Esophagus muscularis mucosa (tissue), 4 donors: ENCODE results near the gene THADA. TPM values are rescaled to one million over a fixed set of nuclear protein-coding genes. Genes with fewer than 3 reads are reported as not detected.

ENCODE experiments used
- DNase-seq: peaks from one replicate; pipeline ENCODE4 v3.0.0-alpha.2; 2017; ENCODE audit errors: extremely low spot score
- H3K27ac ChIP-seq, 4 donors: fragments of 200-600 bp; sonication (generic); replicated peaks in 1 of 4; 1 replicate in 3 of 4; 2 replicates in 1 of 4; pipeline ENCODE4 v1.5.1; 2016 to 2019; ENCODE audit warnings: mild to moderate bottlenecking in 1 of 4
- H3K27me3 ChIP-seq, 4 donors: fragments of 200-600 bp; sonication (generic); one replicate each; pipeline versions ENCODE4 v1.5.1 to v1.6.0; 2016 to 2019
- H3K36me3 ChIP-seq, 4 donors: fragments of 200-600 bp; sonication (generic); one replicate each; pipeline ENCODE4 v1.5.1; 2016 to 2019
- H3K4me1 ChIP-seq, 4 donors: fragments of 200-600 bp; sonication (generic); one replicate each; pipeline ENCODE4 v1.5.1; 2016 to 2019
- H3K4me3 ChIP-seq, 4 donors: fragments of 200-600 bp; sonication (generic); 1 replicate in 2 of 4; 2 replicates in 2 of 4; pipeline ENCODE4 v1.5.1; 2016 to 2019; ENCODE audit warnings: mild to moderate bottlenecking in 4 of 4, moderate library complexity in 1 of 4
- H3K9me3 ChIP-seq, 4 donors: fragments of 200-600 bp; sonication (generic); 1 replicate in 3 of 4; 2 replicates in 1 of 4; pipeline ENCODE4 v1.5.1; 2016 to 2019
- CTCF ChIP-seq, 3 experiments: fragments of 200-600 bp in 2 of 3; fragments of 450-650 bp in 1 of 3; sonication (generic) in 2 of 3; IDR thresholded peaks; one replicate each; pipeline ENCODE4 v1.5.1; 2017 to 2019; ENCODE audit warnings: antibody characterized with exemption in 3 of 3, mild to moderate bottlenecking in 2 of 3, moderate library complexity in 1 of 3
- EP300 ChIP-seq: sonication (generic); formaldehyde crosslinking; IDR thresholded peaks from one replicate; pipeline ENCODE4 v1.6.1; 2017; ENCODE audit warnings: antibody characterized with exemption
- POLR2A ChIP-seq: fragments of 450-650 bp; IDR thresholded peaks from one replicate; pipeline ENCODE4 v1.6.1; 2017; ENCODE audit warnings: antibody characterized with exemption, moderate library complexity, mild to moderate bottlenecking, low read depth
- POLR2AphosphoS5 ChIP-seq, 2 donors: sonication (generic); formaldehyde crosslinking; IDR thresholded peaks; one replicate each; pipeline ENCODE4 v1.6.1; 2017; ENCODE audit warnings: antibody characterized with exemption in 2 of 2
- WGBS: methylation state at CpG from one replicate; pipeline ENCODE4 v1.1.5; 2018; 5-methylcytosine and 5-hydroxymethylcytosine counted together
- intact Hi-C: fragments of 100-400 bp; cut with DNase I; formaldehyde crosslinking; loops from one replicate; pipeline ENCODE4 v1.15.1; 2023
- total RNA-seq, 4 donors: library from RNA; depleted of rRNA; stranded (reverse); fragments of >200 nt; gene quantifications; one replicate each; pipeline versions ENCODE4 v1.1.0 to v1.2.1, GENCODE V29; 2016

Gene THADA
- total RNA-seq, 4 donors from 2014 or later: 17.2 to 28.7 (median 21.3) TPM

GRCh38 chr2:43186321-43186678, 409.5 kb downstream of the THADA start:
- DNase-seq: no peak
- Histone ChIP-seq H3K27me3 (no peaks in the 10 kb centered on the region), H3K27ac (no peak overlapping the region), H3K36me3 (no peaks in the 10 kb centered on the region), H3K9me3 (no peaks in the 10 kb centered on the region), H3K4me3 (no peak overlapping the region), H3K4me1 (peaks cover 0 to 9% (median 3%) of the 10 kb centered on the region in 4 donors)
- intact Hi-C loops: no loop called here
- 96% methylated on average over 6 of the region's 6 CpGs for WGBS
- TF ChIP-seq POLR2A (no peak), CTCF (IDR thresholded peaks at IDR 0.05) (no peak), POLR2AphosphoS5 (IDR thresholded peaks at IDR 0.05) (no peak), EP300 (no peak)

GRCh38 chr2:43185146-43185545, 410.7 kb downstream of the THADA start:
- intact Hi-C loops: no loop called here
- H3K36me3 ChIP-seq: no peaks in the 10 kb centered on the region
- H3K9me3 ChIP-seq: no peaks in the 10 kb centered on the region
- no peak for TF ChIP-seq EP300
- no peak for TF ChIP-seq CTCF (IDR thresholded peaks at IDR 0.05)
- TF ChIP-seq POLR2AphosphoS5 (IDR thresholded peaks at IDR 0.05): no peak
- H3K27ac ChIP-seq: no peak overlapping the region
- WGBS: 96% methylated on average over 4 of the region's 4 CpGs
- H3K27me3 ChIP-seq: no peaks in the 10 kb centered on the region
- H3K4me3 ChIP-seq: no peak overlapping the region
- H3K4me1 ChIP-seq: peaks cover 0 to 9% (median 3%) of the 10 kb centered on the region in 4 donors
- no peak for DNase-seq

- Histone ChIP-seq H3K36me3 (no peaks in the 10 kb centered on the region), H3K9me3 (no peaks in the 10 kb centered on the region), H3K27ac (no peak overlapping the region), H3K27me3 (no peaks in the 10 kb centered on the region), H3K4me3 (no peak overlapping the region), H3K4me1 (peaks cover 4 to 15% (median 9%) of the 10 kb centered on the region in 4 donors)
- intact Hi-C loops: no loop called here
- TF ChIP-seq POLR2AphosphoS5 (IDR thresholded peaks at IDR 0.05): no peak
- no peak for TF ChIP-seq POLR2A
- no peak for TF ChIP-seq EP300
- TF ChIP-seq CTCF (IDR thresholded peaks at IDR 0.05): no peak
- WGBS: 90% methylated on average over 12 of the region's 12 CpGs
- DNase-seq: no peak
Observed at GRCh38 chr2:43184339-43184895, 411.4 kb downstream of the THADA start.

GRCh38 chr2:43183743-43184142, 412.1 kb downstream of the THADA start:
- H3K36me3 ChIP-seq: no peaks in the 10 kb centered on the region
- no peak for DNase-seq
- peaks cover 11 to 22% (median 16%) of the 10 kb centered on the region in 4 donors for H3K4me1 ChIP-seq
- H3K27me3 ChIP-seq: no peaks in the 10 kb centered on the region
- 85% methylated on average over 5 of the region's 5 CpGs for WGBS
- H3K27ac ChIP-seq: no peak overlapping the region
- no peak for TF ChIP-seq POLR2A
- TF ChIP-seq CTCF (IDR thresholded peaks at IDR 0.05): no peak
- TF ChIP-seq EP300: no peak
- no peak for TF ChIP-seq POLR2AphosphoS5 (IDR thresholded peaks at IDR 0.05)
- intact Hi-C loops: no loop called here
- no peaks in the 10 kb centered on the region for H3K9me3 ChIP-seq
- H3K4me3 ChIP-seq: no peak overlapping the region

- no peaks in the 10 kb centered on the region for H3K36me3 ChIP-seq
- TF ChIP-seq CTCF (IDR thresholded peaks at IDR 0.05): no peak
- TF ChIP-seq EP300: no peak
- TF ChIP-seq POLR2AphosphoS5 (IDR thresholded peaks at IDR 0.05): no peak
- no peak for TF ChIP-seq POLR2A
- no peak overlapping the region for H3K4me3 ChIP-seq
- 93% methylated on average over 8 of the region's 8 CpGs for WGBS
- no peak overlapping the region for H3K27ac ChIP-seq
- DNase-seq: no peak
- H3K9me3 ChIP-seq: peaks cover 0 to 6% (median 0%) of the 10 kb centered on the region in 4 donors
- H3K4me1 ChIP-seq: peaks cover 17 to 21% (median 19%) of the 10 kb centered on the region in 4 donors
- H3K27me3 ChIP-seq: no peaks in the 10 kb centered on the region
- intact Hi-C loops: no loop called here
Observed at GRCh38 chr2:43180897-43181296, 414.9 kb downstream of the THADA start.
